GM23338 (cell line): ENCODE measurements around the gene SLC26A11. TPM values are rescaled to one million over a fixed set of nuclear protein-coding genes. Genes with fewer than 3 reads are reported as not detected.
A peak's percentile ranks its signal among the peaks of the same experiment; 100 is the strongest.

ENCODE experiments used
- ATAC-seq: fragments of 200-7000 bp; cut with Tn5 transposase; 3 replicates; pipeline ENCODE4 v1.9.1; 2020
- DNase-seq: peaks from one replicate; pipeline ENCODE4 v3.0.0-alpha.2; 2015; ENCODE audit warnings: low spot score
- H2AFZ ChIP-seq: fragments of 200-600 bp; sonication (generic); 2 replicates; pipeline ENCODE4 v1.8.0; 2016; ENCODE audit warnings: antibody characterized with exemption, mild to moderate bottlenecking, moderate library complexity
- H3F3A ChIP-seq: fragments of 200-600 bp; sonication (generic); replicated peaks from 2 replicates; pipeline ENCODE4 v1.8.0; 2017; ENCODE audit warnings: antibody characterized with exemption, mixed run types, low read depth
- H3K27ac ChIP-seq: fragments of 200-600 bp; sonication (generic); 2 replicates; pipeline ENCODE4 v1.6.1; 2016; ENCODE audit warnings: low read depth
- H3K27me3 ChIP-seq: fragments of 200-600 bp; sonication (generic); 2 replicates; pipeline ENCODE4 v1.8.0; 2016; ENCODE audit warnings: mild to moderate bottlenecking, mixed run types, moderate library complexity; ENCODE audit not compliant: insufficient read depth
- H3K36me3 ChIP-seq: fragments of 200-600 bp; sonication (generic); 2 replicates; pipeline ENCODE4 v1.8.0; 2016; ENCODE audit warnings: mild to moderate bottlenecking; ENCODE audit not compliant: insufficient read depth
- H3K4me1 ChIP-seq: fragments of 200-600 bp; sonication (generic); 2 replicates; pipeline ENCODE4 v1.8.0; 2016; ENCODE audit warnings: mild to moderate bottlenecking, moderate library complexity; ENCODE audit not compliant: insufficient read depth
- H3K4me2 ChIP-seq: fragments of 200-600 bp; sonication (generic); 2 replicates; pipeline ENCODE4 v1.7.1; 2017; ENCODE audit warnings: mixed run types
- H3K4me3 ChIP-seq: fragments of 200-600 bp; sonication (generic); 2 replicates; pipeline ENCODE4 v1.6.1; 2016; ENCODE audit warnings: mixed run types
- H3K79me2 ChIP-seq: fragments of 200-600 bp; sonication (generic); replicated peaks from 2 replicates; pipeline ENCODE4 v1.8.0; 2017; ENCODE audit warnings: mild to moderate bottlenecking; ENCODE audit not compliant: insufficient read depth
- H3K9me2 ChIP-seq: fragments of 200-600 bp; sonication (generic); 2 replicates; pipeline ENCODE4 v1.8.0; 2017; ENCODE audit not compliant: insufficient read depth
- H4K20me1 ChIP-seq: fragments of 200-600 bp; sonication (generic); replicated peaks from 2 replicates; pipeline ENCODE4 v1.8.0; 2017; ENCODE audit warnings: mild to moderate bottlenecking; ENCODE audit not compliant: insufficient read depth
- H3K27ac Mint-ChIP-seq: 2 replicates; pipeline ENCODE4 v1.8.0; 2020; ENCODE audit warnings: inconsistent platforms, mild to moderate bottlenecking, moderate library complexity, mixed read lengths
- H3K27me3 Mint-ChIP-seq: 3 replicates; pipeline ENCODE4 v1.8.0; 2022; ENCODE audit warnings: low read depth, mild to moderate bottlenecking, moderate library complexity, mixed read lengths, inconsistent platforms; ENCODE audit not compliant: insufficient read depth, poor library complexity
- H3K36me3 Mint-ChIP-seq: 3 replicates; pipeline ENCODE4 v1.8.0; 2021; ENCODE audit warnings: low read depth, mild to moderate bottlenecking, inconsistent platforms, moderate library complexity, mixed read lengths
- H3K4me1 Mint-ChIP-seq: 3 replicates; pipeline ENCODE4 v1.8.0; 2020; ENCODE audit warnings: mild to moderate bottlenecking, inconsistent platforms, mixed read lengths
- H3K4me3 Mint-ChIP-seq: 3 replicates; pipeline ENCODE4 v1.8.0; 2021; ENCODE audit warnings: moderate library complexity, mild to moderate bottlenecking, inconsistent platforms, mixed read lengths
- H3K9me3 Mint-ChIP-seq: 3 replicates; pipeline ENCODE4 v1.8.0; 2020; ENCODE audit warnings: moderate library complexity, mild to moderate bottlenecking, inconsistent platforms, mixed read lengths
- CREB1 ChIP-seq: fragments of 250-450 bp; sonication (Bioruptor Pico); IDR thresholded peaks from 2 replicates; pipeline ENCODE4 v1.5.0; 2020; ENCODE audit warnings: low read depth, mild to moderate bottlenecking, moderate library complexity
- CTCF ChIP-seq, 2 experiments: fragments of 200-600 bp in 1 of 2; sonication (generic) in 1 of 2; conservative IDR thresholded peaks; 2 replicates each; pipeline versions ENCODE4 v1.5.1 to v1.6.1; 2016 to 2017; ENCODE audit warnings: antibody characterized with exemption in 2 of 2, low read depth in 2 of 2, mild to moderate bottlenecking in 2 of 2, moderate library complexity in 1 of 2
- ETS1 ChIP-seq: IDR thresholded peaks from 2 replicates; pipeline ENCODE4 v1.6.1; 2016; ENCODE audit warnings: antibody characterized with exemption
- EZH2 ChIP-seq: fragments of 200-600 bp; sonication (generic); IDR thresholded peaks from one replicate; pipeline ENCODE4 v1.8.0; 2017; ENCODE audit warnings: antibody characterized with exemption, mild to moderate bottlenecking, low read depth; ENCODE audit not compliant: unreplicated experiment
- EZH2phosphoT487 ChIP-seq: fragments of 200-600 bp; sonication (generic); IDR thresholded peaks from one replicate; pipeline ENCODE4 v1.8.1; 2018; ENCODE audit warnings: antibody characterized with exemption; ENCODE audit not compliant: unreplicated experiment
- JUNB ChIP-seq: IDR thresholded peaks from one replicate; pipeline ENCODE4 v1.6.1; 2016; ENCODE audit warnings: antibody characterized with exemption; ENCODE audit not compliant: unreplicated experiment
- NANOG ChIP-seq: IDR thresholded peaks from 2 replicates; pipeline ENCODE4 v1.6.1; 2016; ENCODE audit warnings: antibody characterized with exemption, borderline replicate concordance
- POLR2AphosphoS5 ChIP-seq: IDR thresholded peaks from 2 replicates; pipeline ENCODE4 v1.6.1; 2016; ENCODE audit warnings: antibody characterized with exemption, low read depth
- REST ChIP-seq: IDR thresholded peaks from one replicate; pipeline ENCODE4 v1.6.1; 2018; ENCODE audit warnings: antibody characterized with exemption; ENCODE audit not compliant: unreplicated experiment
- STAT1 ChIP-seq: IDR thresholded peaks from one replicate; pipeline ENCODE4 v1.6.1; 2016; ENCODE audit warnings: antibody characterized with exemption; ENCODE audit not compliant: unreplicated experiment
- ZNF114 ChIP-seq: fragments of 250-450 bp; sonication (Bioruptor Pico); IDR thresholded peaks from 2 replicates; pipeline ENCODE4 v1.5.0; 2020; ENCODE audit warnings: mild to moderate bottlenecking, moderate library complexity
- ZNF331 ChIP-seq: fragments of 250-450 bp; sonication (Bioruptor Pico); IDR thresholded peaks from 2 replicates; pipeline ENCODE4 v1.5.0; 2020; ENCODE audit warnings: low read depth, mild to moderate bottlenecking, moderate library complexity
- ZNF462 ChIP-seq: fragments of 250-450 bp; sonication (Bioruptor Pico); IDR thresholded peaks from 2 replicates; pipeline ENCODE4 v1.5.0; 2020; ENCODE audit warnings: mild to moderate bottlenecking, moderate library complexity
- polyA plus RNA-seq: library from polyadenylated mRNA; unstranded; fragments of >200 nt; fragmentation: Nextera tagmentation; extraction: Ambion mirVana; gene quantifications from 2 replicates; pipeline ENCODE4 v1.2.1, GENCODE V29; 2016
- total RNA-seq: library from RNA; depleted of rRNA; stranded (reverse); fragments of >200 nt; shearing (Covaris generic); gene quantifications from 2 replicates; pipeline ENCODE4 v1.2.3, GENCODE V29; 2014

SLC26A11 gene
- total and polyA plus RNA-seq, 2 experiments from 2014 or later: 10.9 to 23.0 TPM

GRCh38 chr17:80253631-80254395, 33.6 kb downstream of the SLC26A11 start:
- Histone ChIP-seq H3K4me2 (no peak overlapping the region), H3K4me1 (peaks cover 25% of the 10 kb centered on the region), H3K36me3 (no peaks in the 10 kb centered on the region), H4K20me1 (no peaks in the 10 kb centered on the region; the same call in 1 of the 2 replicates), H3K79me2 (no peaks in the 10 kb centered on the region), H2AFZ (no peak overlapping the region), H3K4me3 (no peak overlapping the region), H3K27me3 (no peaks in the 10 kb centered on the region), H3K9me2 (no peaks in the 10 kb centered on the region), H3F3A (peaks cover 19% of the 10 kb centered on the region), H3K27ac (0 out of 2 replicates have a peak overlapping the region, but pooled peaks have one; percentile 63)
- no peaks in the 10 kb centered on the region for H3K9me3 Mint-ChIP-seq
- H3K4me3 Mint-ChIP-seq: no peak overlapping the region
- peaks cover 15% of the 10 kb centered on the region for H3K27me3 Mint-ChIP-seq
- H3K36me3 Mint-ChIP-seq: 0 out of 3 replicates have a peak, but pooled peaks cover 3% of the 10 kb centered on the region
- ATAC-seq (no peak), DNase-seq (no peak)
- H3K27ac Mint-ChIP-seq: peak overlapping the region; percentile 75
- TF ChIP-seq REST (no peak), ZNF114 (no peak), POLR2AphosphoS5 (no peak), NANOG (no peak), ZNF331 (no peak), CTCF (conservative IDR thresholded peaks at IDR 0.05; ENCODE audit: low read depth in 2 of 2) (no peak), STAT1 (no peak), EZH2 (no peak), EZH2phosphoT487 (no peak), JUNB (no peak), CREB1 (CRISPR knock-in tag) (no peak), ETS1 (no peak), ZNF462 (CRISPR knock-in tag) (no peak)
- peaks cover 28% of the 10 kb centered on the region for H3K4me1 Mint-ChIP-seq
